ENCODE data around the gene SVBP. TPM values are rescaled to one million over a fixed set of nuclear protein-coding genes. Genes with fewer than 3 reads are reported as not detected.

The SVBP gene
- total and polyA plus RNA-seq, 3 experiments from 2014 or later = 12.6 to 38.4 (median 16.4) TPM

GRCh38 chr1:42777852-42778251 lies 39.3 kb downstream of the SVBP start:
- no peaks in the 10 kb centered on the region for H3K9me3 Mint-ChIP-seq
- CTCF ChIA-PET = interaction anchor here (0.8 to 5.3 kb wide), 4 partner anchors 9 to 296 kb away, joined by 3 to 35 read pairs (median 5); no protein-coding TSS in a partner anchor
- peaks cover 8 to 91% (median 26%) of the 10 kb centered on the region in 3 donors for H3K36me3 Mint-ChIP-seq

GRCh38 chr1:42776502-42776901 lies 40.7 kb downstream of the SVBP start:
- Histone ChIP-seq H3K36me3 (ENCODE audit: insufficient read depth, low read length) (peaks cover 41% of the 10 kb centered on the region), H3K27ac (ENCODE audit: low read depth, low read length) (no peak overlapping the region), H3K4me1 (ENCODE audit: insufficient read depth, low read length) (no peaks in the 10 kb centered on the region), H3K4me3 (ENCODE audit: low read length) (no peak overlapping the region), H3K9me3 (ENCODE audit: low read length) (no peaks in the 10 kb centered on the region), H3K27me3 (ENCODE audit: insufficient read depth, low read length, poor library complexity, severe bottlenecking) (no peaks in the 10 kb centered on the region)
- ChIA-PET POLR2A (interaction anchor here (0.7 kb wide), 1 partner anchor 90 kb away, joined by 3 read pairs; no protein-coding TSS in a partner anchor), CTCF (interaction anchor here (2.2 to 5.3 kb wide), 2 partner anchors 8 to 298 kb away, joined by 6 to 35 read pairs; no protein-coding TSS in a partner anchor)
- Mint-ChIP-seq H3K9me3 (no peaks in the 10 kb centered on the region), H3K36me3 (peaks cover 8 to 86% (median 23%) of the 10 kb centered on the region in 3 donors), H3K4me1 (peaks cover 19 to 34% (median 28%) of the 10 kb centered on the region in 3 donors), H3K4me3 (no peak overlapping the region), H3K27ac (peak overlapping the region in 2 of 8 donors; percentile 17 to 77), H3K27me3 (peaks cover 0 to 1% of the 10 kb centered on the region in 2 donors)
- DNase-seq = no peak

More at GRCh38 chr1:42777852-42778251, 39.3 kb downstream of the SVBP start:
- H3K4me3 Mint-ChIP-seq = no peak overlapping the region
- no peaks in the 10 kb centered on the region for H3K9me3 ChIP-seq (ENCODE audit: low read length)
- H3K36me3 ChIP-seq (ENCODE audit: insufficient read depth, low read length) = peaks cover 41% of the 10 kb centered on the region
- no peaks in the 10 kb centered on the region for H3K4me1 ChIP-seq (ENCODE audit: insufficient read depth, low read length)
- peaks cover 0 to 1% of the 10 kb centered on the region in 2 donors for H3K27me3 Mint-ChIP-seq
- no peak overlapping the region for H3K4me3 ChIP-seq (ENCODE audit: low read length)
- no peaks in the 10 kb centered on the region for H3K27me3 ChIP-seq (ENCODE audit: insufficient read depth, low read length, poor library complexity, severe bottlenecking)
- POLR2A ChIA-PET = no interaction called here
- H3K27ac Mint-ChIP-seq = peak overlapping the region in 5 of 8 donors; percentile 50 to 77 (median 77)
- H3K4me1 Mint-ChIP-seq = peaks cover 13 to 26% (median 20%) of the 10 kb centered on the region in 3 donors
- DNase-seq = peak in 1 of 5 donors; percentile 15
- no peak overlapping the region for H3K27ac ChIP-seq (ENCODE audit: low read depth, low read length)

GRCh38 chr1:42774928-42775526 lies 42.2 kb downstream of the SVBP start:
- peaks cover 8 to 79% (median 22%) of the 10 kb centered on the region in 3 donors for H3K36me3 Mint-ChIP-seq
- peaks cover 25 to 45% (median 38%) of the 10 kb centered on the region in 3 donors for H3K4me1 Mint-ChIP-seq
- no peak for DNase-seq
- Histone ChIP-seq H3K36me3 (ENCODE audit: insufficient read depth, low read length) (peaks cover 34% of the 10 kb centered on the region), H3K4me3 (ENCODE audit: low read length) (no peak overlapping the region), H3K27me3 (ENCODE audit: insufficient read depth, low read length, poor library complexity, severe bottlenecking) (no peaks in the 10 kb centered on the region), H3K9me3 (ENCODE audit: low read length) (no peaks in the 10 kb centered on the region), H3K4me1 (ENCODE audit: insufficient read depth, low read length) (peaks cover 6% of the 10 kb centered on the region), H3K27ac (ENCODE audit: low read depth, low read length) (no peak overlapping the region)
- H3K4me3 Mint-ChIP-seq = no peak overlapping the region
- ChIA-PET CTCF (no interaction called here), POLR2A (interaction anchor here (0.6 kb wide), 1 partner anchor 120 kb away, joined by 4 read pairs; no protein-coding TSS in a partner anchor)
- H3K9me3 Mint-ChIP-seq = no peaks in the 10 kb centered on the region
- H3K27ac Mint-ChIP-seq = peak overlapping the region in 3 of 8 donors; percentile 6 to 54 (median 51)
- H3K27me3 Mint-ChIP-seq = peaks cover 0 to 1% of the 10 kb centered on the region in 2 donors

GRCh38 chr1:42773420-42773819 lies 43.8 kb downstream of the SVBP start:
- ChIA-PET CTCF (interaction anchor here (1.1 kb wide), 1 partner anchor 20 kb away, joined by 3 read pairs; no protein-coding TSS in a partner anchor), POLR2A (no interaction called here)
- Histone ChIP-seq H3K4me3 (ENCODE audit: low read length) (no peak overlapping the region), H3K36me3 (ENCODE audit: insufficient read depth, low read length) (peaks cover 27% of the 10 kb centered on the region), H3K27me3 (ENCODE audit: insufficient read depth, low read length, poor library complexity, severe bottlenecking) (no peaks in the 10 kb centered on the region), H3K4me1 (ENCODE audit: insufficient read depth, low read length) (peaks cover 14% of the 10 kb centered on the region), H3K9me3 (ENCODE audit: low read length) (no peaks in the 10 kb centered on the region), H3K27ac (ENCODE audit: low read depth, low read length) (no peak overlapping the region)
- Mint-ChIP-seq H3K27me3 (peaks cover 0 to 1% of the 10 kb centered on the region in 2 donors), H3K27ac (peak overlapping the region in 3 of 8 donors; percentile 7 to 19 (median 8)), H3K9me3 (no peaks in the 10 kb centered on the region), H3K4me1 (peaks cover 30 to 58% (median 51%) of the 10 kb centered on the region in 3 donors), H3K36me3 (peaks cover 8 to 72% (median 20%) of the 10 kb centered on the region in 3 donors), H3K4me3 (no peak overlapping the region)
- DNase-seq = no peak

- H3K36me3 ChIP-seq (ENCODE audit: insufficient read depth, low read length) = peaks cover 4% of the 10 kb centered on the region
- no peaks in the 10 kb centered on the region for H3K9me3 ChIP-seq (ENCODE audit: low read length)
- ChIA-PET POLR2A (no interaction called here), CTCF (interaction anchor here (2.0 kb wide), 1 partner anchor 8 kb away, joined by 6 read pairs; no protein-coding TSS in a partner anchor)
- Mint-ChIP-seq H3K27ac (peak overlapping the region in 4 of 8 donors; percentile 27 to 55 (median 37)), H3K27me3 (peaks cover 0 to 1% of the 10 kb centered on the region in 2 donors), H3K9me3 (no peaks in the 10 kb centered on the region), H3K4me1 (peaks cover 32 to 54% (median 53%) of the 10 kb centered on the region in 3 donors), H3K4me3 (peak overlapping the region in 5 of 7 donors; percentile 39 to 74 (median 49)), H3K36me3 (peaks cover 2 to 46% (median 6%) of the 10 kb centered on the region in 3 donors)
- no peak overlapping the region for H3K27ac ChIP-seq (ENCODE audit: low read depth, low read length)
- H3K27me3 ChIP-seq (ENCODE audit: insufficient read depth, low read length, poor library complexity, severe bottlenecking) = no peaks in the 10 kb centered on the region
- H3K4me1 ChIP-seq (ENCODE audit: insufficient read depth, low read length) = peaks cover 31% of the 10 kb centered on the region
- DNase-seq = no peak
- H3K4me3 ChIP-seq (ENCODE audit: low read length) = no peak overlapping the region
Observed at GRCh38 chr1:42769811-42770210, 47.4 kb downstream of the SVBP start.

- H3K4me3 ChIP-seq (ENCODE audit: low read length) = peak overlapping the region; percentile 83
- no peak for DNase-seq
- Mint-ChIP-seq H3K36me3 (peaks cover 0 to 31% (median 5%) of the 10 kb centered on the region in 3 donors), H3K9me3 (no peaks in the 10 kb centered on the region), H3K27ac (peak overlapping the region in 6 of 8 donors; percentile 64 to 97 (median 94)), H3K4me1 (peaks cover 31 to 50% (median 45%) of the 10 kb centered on the region in 3 donors), H3K4me3 (no peak overlapping the region), H3K27me3 (peaks cover 0 to 1% of the 10 kb centered on the region in 2 donors)
- H3K36me3 ChIP-seq (ENCODE audit: insufficient read depth, low read length) = no peaks in the 10 kb centered on the region
- peaks cover 37% of the 10 kb centered on the region for H3K4me1 ChIP-seq (ENCODE audit: insufficient read depth, low read length)
- no peaks in the 10 kb centered on the region for H3K9me3 ChIP-seq (ENCODE audit: low read length)
- POLR2A ChIA-PET = interaction anchor here (1.9 kb wide), 1 partner anchor 78 kb away, joined by 18 read pairs; the partner anchor contains the start of gene ZNF691
- peak overlapping the region; percentile 90 for H3K27ac ChIP-seq (ENCODE audit: low read depth, low read length)
- CTCF ChIA-PET = interaction anchor here (2.0 to 3.1 kb wide), 2 partner anchors 9 to 84 kb away, joined by 6 to 15 read pairs; no protein-coding TSS in a partner anchor
- H3K27me3 ChIP-seq (ENCODE audit: insufficient read depth, low read length, poor library complexity, severe bottlenecking) = no peaks in the 10 kb centered on the region
Observed at GRCh38 chr1:42768172-42768571, 49.0 kb downstream of the SVBP start.

- Histone ChIP-seq H3K27me3 (ENCODE audit: insufficient read depth, low read length, poor library complexity, severe bottlenecking) (no peaks in the 10 kb centered on the region), H3K4me1 (ENCODE audit: insufficient read depth, low read length) (peaks cover 37% of the 10 kb centered on the region), H3K36me3 (ENCODE audit: insufficient read depth, low read length) (no peaks in the 10 kb centered on the region), H3K4me3 (ENCODE audit: low read length) (peak overlapping the region; percentile 83), H3K27ac (ENCODE audit: low read depth, low read length) (peak overlapping the region; percentile 90), H3K9me3 (ENCODE audit: low read length) (no peaks in the 10 kb centered on the region)
- Mint-ChIP-seq H3K9me3 (no peaks in the 10 kb centered on the region), H3K4me1 (peaks cover 27 to 45% (median 41%) of the 10 kb centered on the region in 3 donors), H3K27ac (peak overlapping the region; percentile 64 to 97 (median 94)), H3K4me3 (no peak overlapping the region), H3K36me3 (peaks cover 0 to 28% (median 5%) of the 10 kb centered on the region in 3 donors), H3K27me3 (no peaks in the 10 kb centered on the region)
- ChIA-PET CTCF (interaction anchor here (0.7 to 3.1 kb wide), 14 partner anchors 10 to 306 kb away, joined by 3 to 17 read pairs (median 6); partner anchors contain the start of genes PPIH and ZNF691), POLR2A (interaction anchor here (0.6 to 2.8 kb wide), 10 partner anchors 18 to 1179 kb away, joined by 3 to 45 read pairs (median 6); partner anchors contain the start of genes CCDC30, ERMAP, IPO13 and SVBP)
- no peak for DNase-seq
Observed at GRCh38 chr1:42767510-42768000, 49.6 kb downstream of the SVBP start.
